ENCODE results near the gene CEP112. TPM values are rescaled to one million over a fixed set of nuclear protein-coding genes. Genes with fewer than 3 reads are reported as not detected.

CEP112 gene
- total RNA-seq, 2 donors from 2014 or later: 5.9 to 6.2 TPM

DNA sequence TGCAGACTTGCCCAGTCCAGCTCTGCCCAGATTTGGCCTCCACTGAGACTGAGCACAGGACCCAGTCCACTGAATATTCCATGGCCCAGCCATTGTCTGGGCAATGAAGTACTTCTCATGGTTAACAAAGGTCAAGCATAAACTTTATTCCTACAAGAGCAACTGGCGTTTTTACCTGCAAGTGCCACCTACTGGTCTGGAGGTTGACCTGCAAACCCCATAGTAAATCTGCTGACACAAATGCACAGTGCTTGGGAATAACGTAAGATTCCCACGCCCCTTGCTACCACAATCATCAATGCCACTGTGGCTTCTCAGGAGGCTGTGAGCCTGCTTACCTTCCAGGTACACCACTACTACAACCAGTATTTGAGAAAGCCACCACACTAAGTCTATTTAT is 170.2 kb downstream of the CEP112 start:
- Histone ChIP-seq H3K9me3 (no peaks in the 10 kb centered on the region), H3K9ac (ENCODE audit: low read depth in 2 of 2, low read length in 2 of 2) (no peak overlapping the region), H3K4me1 (no peaks in the 10 kb centered on the region), H3K36me3 (no peaks in the 10 kb centered on the region), H3K27ac (no peak overlapping the region), H3K4me3 (no peak overlapping the region), H3K27me3 (no peaks in the 10 kb centered on the region)
- no peak for TF ChIP-seq CTCF (IDR thresholded peaks at IDR 0.05)
- DNase-seq: no peak
- intact Hi-C loops (cut with DNase I): no loop called here

- TF ChIP-seq CTCF (IDR thresholded peaks at IDR 0.05): peak; percentile 5
- DNase-seq: no peak
- no peak overlapping the region for H3K4me3 ChIP-seq
- intact Hi-C loops (cut with DNase I): no loop called here
- H3K4me1 ChIP-seq: no peaks in the 10 kb centered on the region
- no peaks in the 10 kb centered on the region for H3K9me3 ChIP-seq
- H3K9ac ChIP-seq (ENCODE audit: low read depth in 2 of 2, low read length in 2 of 2): no peak overlapping the region
- no peak overlapping the region for H3K27ac ChIP-seq
- no peaks in the 10 kb centered on the region for H3K36me3 ChIP-seq
- H3K27me3 ChIP-seq: no peaks in the 10 kb centered on the region
These were observed 173.1 kb downstream of the CEP112 start for GRCh38 chr17:66018786-66019185.

- Histone ChIP-seq H3K4me1 (no peaks in the 10 kb centered on the region), H3K36me3 (no peaks in the 10 kb centered on the region), H3K27me3 (no peaks in the 10 kb centered on the region), H3K9me3 (no peaks in the 10 kb centered on the region), H3K4me3 (no peak overlapping the region), H3K27ac (no peak overlapping the region), H3K9ac (ENCODE audit: low read depth in 2 of 2, low read length in 2 of 2) (no peak overlapping the region)
- no peak for DNase-seq
- intact Hi-C loops (cut with DNase I): no loop called here
- no peak for TF ChIP-seq CTCF (IDR thresholded peaks at IDR 0.05)
These were observed 175.7 kb downstream of the CEP112 start for GRCh38 chr17:66016231-66016630.

DNA sequence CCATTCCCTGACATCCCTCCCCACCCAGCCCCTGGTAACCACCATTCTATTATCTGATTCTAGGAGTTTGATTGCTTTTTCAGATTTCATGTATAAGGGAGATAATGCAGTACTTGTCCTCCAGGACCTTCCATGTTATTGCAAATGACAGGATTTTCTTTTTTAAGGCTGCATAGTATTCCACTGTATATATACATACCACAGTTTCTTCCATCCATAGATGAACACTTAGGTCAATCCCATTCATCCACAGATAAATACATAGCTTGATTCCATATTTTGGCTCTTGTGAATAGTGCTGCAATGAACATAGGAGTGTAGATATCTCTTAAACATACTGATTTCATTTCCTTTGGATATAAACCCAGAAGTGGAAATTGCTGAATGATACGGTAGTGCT is 183.3 kb downstream of the CEP112 start:
- Histone ChIP-seq H3K4me1 (no peaks in the 10 kb centered on the region), H3K9me3 (no peaks in the 10 kb centered on the region), H3K9ac (ENCODE audit: low read depth in 2 of 2, low read length in 2 of 2) (no peak overlapping the region), H3K27me3 (no peaks in the 10 kb centered on the region), H3K4me3 (no peak overlapping the region), H3K36me3 (no peaks in the 10 kb centered on the region), H3K27ac (no peak overlapping the region)
- TF ChIP-seq CTCF (IDR thresholded peaks at IDR 0.05): no peak
- no peak for DNase-seq
- intact Hi-C loops (cut with DNase I): no loop called here

GRCh38 chr17:66006654-66007053 is 185.3 kb downstream of the CEP112 start:
- no peak overlapping the region for H3K27ac ChIP-seq
- H3K4me1 ChIP-seq: no peaks in the 10 kb centered on the region
- intact Hi-C loops (cut with DNase I): no loop called here
- no peak for DNase-seq
- no peaks in the 10 kb centered on the region for H3K36me3 ChIP-seq
- H3K27me3 ChIP-seq: no peaks in the 10 kb centered on the region
- no peaks in the 10 kb centered on the region for H3K9me3 ChIP-seq
- H3K9ac ChIP-seq (ENCODE audit: low read depth in 2 of 2, low read length in 2 of 2): no peak overlapping the region
- no peak for TF ChIP-seq CTCF (IDR thresholded peaks at IDR 0.05)
- H3K4me3 ChIP-seq: no peak overlapping the region

GRCh38 chr17:66002812-66003211 is 189.1 kb downstream of the CEP112 start:
- Histone ChIP-seq H3K36me3 (no peaks in the 10 kb centered on the region), H3K9ac (ENCODE audit: low read depth in 2 of 2, low read length in 2 of 2) (no peak overlapping the region), H3K27ac (no peak overlapping the region), H3K4me3 (no peak overlapping the region), H3K27me3 (no peaks in the 10 kb centered on the region), H3K9me3 (no peaks in the 10 kb centered on the region), H3K4me1 (no peaks in the 10 kb centered on the region)
- TF ChIP-seq CTCF (IDR thresholded peaks at IDR 0.05): no peak
- DNase-seq: no peak
- intact Hi-C loops (cut with DNase I): no loop called here
